Measurements from ENCODE around the gene COX6B2. TPM values are rescaled to one million over a fixed set of nuclear protein-coding genes. Genes with fewer than 3 reads are reported as not detected.

Gene COX6B2
- total RNA-seq, 4 donors from 2014 or later = 0.19 TPM; not detected in 3

DNA sequence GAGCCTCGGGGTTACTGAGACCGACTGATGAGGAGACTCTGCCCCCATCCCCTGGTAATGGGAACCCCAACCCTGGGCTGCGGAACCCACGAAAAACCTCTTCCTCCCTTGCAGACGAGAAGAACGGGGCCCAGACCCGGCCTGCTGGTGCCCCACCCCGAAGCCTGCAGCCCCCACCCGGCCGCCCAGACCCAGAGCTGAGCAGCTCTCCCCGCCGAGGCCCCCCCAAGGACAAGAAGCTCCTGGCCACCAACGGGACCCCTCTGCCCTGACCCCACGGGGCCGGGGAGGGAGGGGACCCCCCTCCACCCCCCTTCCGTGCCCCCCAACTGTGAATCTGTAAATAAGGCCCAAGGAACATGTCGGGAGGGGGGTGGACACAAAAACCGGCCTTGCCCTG, 42.7 kb downstream of the COX6B2 start:
- no peak overlapping the region for H3K27ac ChIP-seq (replicated peaks in 1 of 4)
- no peak for DNase-seq (ENCODE audit: extremely low spot score)
- WGBS = 90% methylated on average over 4 of the region's 18 CpGs
- peaks cover 0 to 12% (median 0%) of the 10 kb centered on the region in 4 donors for H3K27me3 ChIP-seq
- TF ChIP-seq EP300 (IDR thresholded peaks at IDR 0.05) (no peak), POLR2AphosphoS5 (IDR thresholded peaks at IDR 0.05) (no peak), POLR2A (IDR thresholded peaks at IDR 0.05; ENCODE audit: low read depth) (no peak)
- TF ChIP-seq, protein P1, sequence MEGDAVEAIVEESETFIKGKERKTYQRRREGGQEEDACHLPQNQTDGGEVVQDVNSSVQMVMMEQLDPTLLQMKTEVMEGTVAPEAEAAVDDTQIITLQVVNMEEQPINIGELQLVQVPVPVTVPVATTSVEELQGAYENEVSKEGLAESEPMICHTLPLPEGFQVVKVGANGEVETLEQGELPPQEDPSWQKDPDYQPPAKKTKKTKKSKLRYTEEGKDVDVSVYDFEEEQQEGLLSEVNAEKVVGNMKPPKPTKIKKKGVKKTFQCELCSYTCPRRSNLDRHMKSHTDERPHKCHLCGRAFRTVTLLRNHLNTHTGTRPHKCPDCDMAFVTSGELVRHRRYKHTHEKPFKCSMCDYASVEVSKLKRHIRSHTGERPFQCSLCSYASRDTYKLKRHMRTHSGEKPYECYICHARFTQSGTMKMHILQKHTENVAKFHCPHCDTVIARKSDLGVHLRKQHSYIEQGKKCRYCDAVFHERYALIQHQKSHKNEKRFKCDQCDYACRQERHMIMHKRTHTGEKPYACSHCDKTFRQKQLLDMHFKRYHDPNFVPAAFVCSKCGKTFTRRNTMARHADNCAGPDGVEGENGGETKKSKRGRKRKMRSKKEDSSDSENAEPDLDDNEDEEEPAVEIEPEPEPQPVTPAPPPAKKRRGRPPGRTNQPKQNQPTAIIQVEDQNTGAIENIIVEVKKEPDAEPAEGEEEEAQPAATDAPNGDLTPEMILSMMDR (IDR thresholded peaks at IDR 0.05) = no peak
- H3K4me1 ChIP-seq = no peaks in the 10 kb centered on the region
- H3K4me3 ChIP-seq = no peak overlapping the region
- peaks cover under 1 to 25% (median 19%) of the 10 kb centered on the region in 4 donors for H3K36me3 ChIP-seq
- intact Hi-C loops (cut with DNase I) = no loop called here
- H3K9me3 ChIP-seq = no peaks in the 10 kb centered on the region

DNA sequence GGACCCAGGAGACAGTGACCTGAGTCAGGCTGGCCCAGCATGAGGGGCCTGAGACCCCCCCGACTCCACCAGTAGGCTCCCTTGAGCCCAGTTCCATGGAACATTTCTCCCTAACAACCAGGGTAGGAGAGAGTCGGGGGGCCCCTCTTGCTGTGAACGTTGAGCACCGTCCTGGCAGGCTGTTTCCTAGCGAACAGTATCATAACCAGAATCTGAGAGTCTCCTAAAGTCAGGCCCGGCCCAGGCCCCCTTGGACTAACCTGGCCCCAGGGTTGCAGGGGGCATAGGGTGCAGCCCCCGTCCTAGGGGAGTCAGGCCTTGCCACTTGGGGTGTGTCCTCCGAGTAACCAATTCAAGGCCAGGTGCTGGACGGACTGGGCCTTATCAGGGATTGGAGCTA, 43.1 kb downstream of the COX6B2 start:
- Histone ChIP-seq H3K9me3 (no peaks in the 10 kb centered on the region), H3K27me3 (peaks cover 0 to 12% (median 0%) of the 10 kb centered on the region in 4 donors), H3K36me3 (peaks cover 3 to 29% (median 23%) of the 10 kb centered on the region in 4 donors), H3K27ac (replicated peaks in 1 of 4) (no peak overlapping the region), H3K4me1 (no peaks in the 10 kb centered on the region), H3K4me3 (no peak overlapping the region)
- WGBS = 60% methylated on average over 1 of the region's 9 CpGs
- intact Hi-C loops (cut with DNase I) = no loop called here
- no peak for TF ChIP-seq POLR2A (IDR thresholded peaks at IDR 0.05; ENCODE audit: low read depth)
- TF ChIP-seq, protein P1 (IDR thresholded peaks at IDR 0.05) = no peak
- no peak for TF ChIP-seq EP300 (IDR thresholded peaks at IDR 0.05)
- TF ChIP-seq POLR2AphosphoS5 (IDR thresholded peaks at IDR 0.05) = no peak
- no peak for DNase-seq (ENCODE audit: extremely low spot score)

DNA sequence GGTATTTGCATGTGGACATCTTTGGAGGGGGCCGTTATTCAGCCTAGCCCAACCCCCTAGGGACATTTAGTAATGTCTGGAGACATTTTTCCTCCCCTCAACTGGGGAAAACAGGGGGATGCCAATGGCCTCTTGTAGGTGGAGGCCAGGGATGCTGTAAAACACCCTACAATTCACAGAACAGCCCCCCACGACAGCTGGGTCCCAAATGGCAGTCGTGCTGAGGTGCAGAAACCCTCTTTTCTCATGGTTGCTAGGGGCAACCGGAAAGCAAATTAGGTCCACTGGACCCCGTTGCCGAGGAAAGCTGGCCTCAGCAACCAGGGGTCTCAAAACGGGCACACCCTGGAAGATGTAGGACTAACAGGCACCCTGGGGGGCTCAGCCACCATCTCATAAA, 44.0 kb downstream of the COX6B2 start:
- Histone ChIP-seq H3K27me3 (peaks cover 0 to 12% (median 0%) of the 10 kb centered on the region in 4 donors), H3K4me3 (no peak overlapping the region), H3K27ac (replicated peaks in 1 of 4) (no peak overlapping the region), H3K36me3 (peaks cover 3 to 38% (median 28%) of the 10 kb centered on the region in 4 donors), H3K9me3 (no peaks in the 10 kb centered on the region), H3K4me1 (no peaks in the 10 kb centered on the region)
- no peak for DNase-seq (ENCODE audit: extremely low spot score)
- 73% methylated on average over 7 of the region's 7 CpGs for WGBS
- intact Hi-C loops (cut with DNase I) = no loop called here
- TF ChIP-seq POLR2AphosphoS5 (IDR thresholded peaks at IDR 0.05) (no peak), EP300 (IDR thresholded peaks at IDR 0.05) (no peak), POLR2A (IDR thresholded peaks at IDR 0.05; ENCODE audit: low read depth) (no peak)
- TF ChIP-seq, protein P1 (IDR thresholded peaks at IDR 0.05) = no peak

DNA sequence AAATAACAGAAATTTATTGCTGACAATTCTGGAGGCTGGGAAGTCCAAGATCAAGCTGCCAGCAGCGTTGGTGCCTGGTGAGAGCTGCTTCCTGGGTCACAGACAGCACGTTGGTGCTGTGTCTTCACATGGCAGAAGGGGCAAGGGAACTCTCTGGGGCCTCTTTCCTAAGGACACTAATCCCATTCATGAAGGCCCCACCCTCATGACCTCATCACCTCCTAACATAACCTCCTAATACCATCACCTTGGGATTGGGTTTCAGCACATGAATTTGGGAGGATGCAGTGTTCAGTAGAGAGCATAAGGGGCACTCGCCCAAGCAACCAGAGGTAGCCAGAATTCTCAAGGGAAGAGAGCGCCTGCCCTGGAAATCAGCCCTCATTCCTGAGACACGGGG, 45.1 kb downstream of the COX6B2 start:
- 91% methylated on average over 3 of the region's 5 CpGs for WGBS
- Histone ChIP-seq H3K4me1 (no peaks in the 10 kb centered on the region), H3K27me3 (peaks cover 0 to 3% (median 0%) of the 10 kb centered on the region in 4 donors), H3K4me3 (no peak overlapping the region), H3K9me3 (no peaks in the 10 kb centered on the region), H3K27ac (replicated peaks in 1 of 4) (no peak overlapping the region), H3K36me3 (peaks cover 3 to 48% (median 33%) of the 10 kb centered on the region in 4 donors)
- DNase-seq (ENCODE audit: extremely low spot score) = no peak
- intact Hi-C loops (cut with DNase I) = loop anchor here (10.0 kb wide), 1 partner anchor 105 kb away; no protein-coding TSS in a partner anchor
- TF ChIP-seq POLR2AphosphoS5 (IDR thresholded peaks at IDR 0.05) (no peak), EP300 (IDR thresholded peaks at IDR 0.05) (no peak), POLR2A (IDR thresholded peaks at IDR 0.05; ENCODE audit: low read depth) (no peak)
- TF ChIP-seq, protein P1 (IDR thresholded peaks at IDR 0.05) = no peak

DNA sequence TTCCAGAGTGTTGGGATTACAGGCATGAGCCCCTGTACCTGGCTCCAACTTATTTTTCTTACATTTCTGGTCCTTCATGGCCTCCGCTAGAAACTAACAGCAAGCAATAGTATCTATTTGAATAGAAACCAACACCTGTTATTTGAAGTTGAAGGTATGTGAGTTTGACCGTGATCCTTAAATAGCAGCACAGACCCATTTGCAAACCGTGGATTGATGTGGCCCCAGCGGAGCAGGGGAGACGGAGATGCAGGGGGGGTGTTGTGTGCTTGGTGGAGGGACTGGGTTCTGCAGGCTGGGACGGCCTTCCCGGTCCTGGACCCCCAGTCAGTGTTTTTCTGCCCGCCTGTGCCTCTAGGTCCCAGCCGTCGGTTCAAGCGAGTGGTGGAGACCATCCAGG, 46.2 kb downstream of the COX6B2 start:
- no peak for DNase-seq (ENCODE audit: extremely low spot score)
- TF ChIP-seq POLR2AphosphoS5 (IDR thresholded peaks at IDR 0.05) (no peak), POLR2A (IDR thresholded peaks at IDR 0.05; ENCODE audit: low read depth) (no peak), EP300 (IDR thresholded peaks at IDR 0.05) (no peak)
- TF ChIP-seq, protein P1 (IDR thresholded peaks at IDR 0.05) = no peak
- WGBS = 96% methylated on average over 7 of the region's 11 CpGs
- no peak overlapping the region for H3K4me3 ChIP-seq
- H3K4me1 ChIP-seq = no peaks in the 10 kb centered on the region
- H3K36me3 ChIP-seq = peaks cover 3 to 60% (median 40%) of the 10 kb centered on the region in 4 donors
- H3K27me3 ChIP-seq = no peaks in the 10 kb centered on the region
- intact Hi-C loops (cut with DNase I) = loop anchor here (10.0 kb wide), 1 partner anchor 107 kb away; no protein-coding TSS in a partner anchor
- H3K9me3 ChIP-seq = no peaks in the 10 kb centered on the region
- H3K27ac ChIP-seq (replicated peaks in 1 of 4) = no peak overlapping the region
